Activated CD4-positive, alpha-beta memory T cell treated with anti-CD3 and anti-CD28 coated beads for 36 hours (primary cell): Measurements from ENCODE around the gene RBM18. TPM values are rescaled to one million over a fixed set of nuclear protein-coding genes. Genes with fewer than 3 reads are reported as not detected.

Source experiments
- CTCF ChIA-PET: fragments of 350-600 bp; sonication (Branson Sonifier 250); formaldehyde crosslinking; loops from one replicate; lab custom pipeline; 2021; ENCODE audit warnings: antibody characterized with exemption, inconsistent platforms; lab: Charles Lee
- POLR2A ChIA-PET: fragments of 350-600 bp; sonication (Branson Sonifier 250); formaldehyde crosslinking; loops from one replicate; lab custom pipeline; 2021; ENCODE audit warnings: antibody characterized with exemption; lab: Charles Lee
- DNase-seq: peaks from one replicate; pipeline ENCODE4 v3.0.0-alpha.2; 2020
- H3K27ac Mint-ChIP-seq: one replicate; pipeline ENCODE4 v1.8.0; 2021; ENCODE audit warnings: mixed read lengths
- H3K27me3 Mint-ChIP-seq: one replicate; pipeline ENCODE4 v1.8.0; 2021; ENCODE audit warnings: mixed read lengths
- H3K36me3 Mint-ChIP-seq: one replicate; pipeline ENCODE4 v1.8.0; 2021; ENCODE audit warnings: mixed read lengths
- H3K4me1 Mint-ChIP-seq: one replicate; pipeline ENCODE4 v1.8.0; 2021; ENCODE audit warnings: low read depth, mixed read lengths
- H3K4me3 Mint-ChIP-seq: one replicate; pipeline ENCODE4 v1.8.0; 2021; ENCODE audit warnings: mild to moderate bottlenecking, mixed read lengths
- H3K9me3 Mint-ChIP-seq: one replicate; pipeline ENCODE4 v1.8.0; 2021; ENCODE audit warnings: mixed read lengths
- intact Hi-C: fragments of 100-400 bp; cut with micrococcal nuclease; formaldehyde crosslinking; loops from one replicate; pipeline ENCODE4 v1.15.1; 2023
- total RNA-seq, 2 experiments: library from RNA; stranded (reverse); gene quantifications; one replicate each; pipeline ENCODE4 v1.2.3, GENCODE V29; 2021

Gene RBM18
- total RNA-seq: 10 to 100 TPM; 25.1 to 25.9 TPM

- intact Hi-C loops: loop anchor here (1.0 kb wide), 3 partner anchors 105 to 171 kb away; partner anchors contain the start of genes MORN5, NDUFA8 and TTLL11
- Mint-ChIP-seq H3K36me3 (peaks cover 18% of the 10 kb centered on the region), H3K27ac (peak within 1 kb of the TSS; percentile 98), H3K4me1 (peaks cover 46% of the 10 kb centered on the region), H3K4me3 (peak within 1 kb of the TSS; percentile 99), H3K27me3 (no peaks in the 10 kb centered on the region), H3K9me3 (no peaks in the 10 kb centered on the region)
- ChIA-PET POLR2A (interaction anchor here (0.7 to 2.8 kb wide), 11 partner anchors 12 to 542 kb away, joined by 3 to 11 read pairs (median 4); partner anchors contain the start of genes MORN5, NDUFA8 and TTLL11), CTCF (interaction anchor here (0.9 to 4.6 kb wide), 6 partner anchors 9 to 165 kb away, joined by 3 to 40 read pairs (median 4); no protein-coding TSS in a partner anchor)
- peak; percentile 94 for DNase-seq
Observed at GRCh38 chr9:122264360-122265148, at the start of gene RBM18, which contains the start of gene MRRF. Gene RBM18 (minus strand): TSS chr9:122264840. CDS start chr9:122261492, 3,348 bp downstream. Gene MRRF (plus strand): TSS chr9:122264882. CDS start chr9:122270892, 6,010 bp downstream.

GRCh38 chr9:122314165-122314564, 49.5 kb upstream of the RBM18 start:
- H3K9me3 Mint-ChIP-seq: no peaks in the 10 kb centered on the region
- ChIA-PET CTCF (no interaction called here), POLR2A (no interaction called here)
- H3K27ac Mint-ChIP-seq: no peak overlapping the region
- H3K4me1 Mint-ChIP-seq: no peaks in the 10 kb centered on the region
- intact Hi-C loops: no loop called here
- no peak for DNase-seq
- no peak overlapping the region for H3K4me3 Mint-ChIP-seq
- H3K27me3 Mint-ChIP-seq: no peaks in the 10 kb centered on the region
- peaks cover 29% of the 10 kb centered on the region for H3K36me3 Mint-ChIP-seq

- ChIA-PET CTCF (interaction anchor here (1.0 kb wide), 1 partner anchor 41 kb away, joined by 3 read pairs; no protein-coding TSS in a partner anchor), POLR2A (no interaction called here)
Observed at GRCh38 chr9:122309861-122310260, 45.2 kb upstream of the RBM18 start.

GRCh38 chr9:122307925-122308324, 43.3 kb upstream of the RBM18 start:
- Mint-ChIP-seq H3K4me1 (no peaks in the 10 kb centered on the region), H3K27me3 (no peaks in the 10 kb centered on the region), H3K36me3 (peaks cover 35% of the 10 kb centered on the region), H3K27ac (no peak overlapping the region), H3K4me3 (no peak overlapping the region), H3K9me3 (no peaks in the 10 kb centered on the region)
- no peak for DNase-seq
- intact Hi-C loops: no loop called here
- ChIA-PET CTCF (interaction anchor here (0.8 to 1.3 kb wide), 2 partner anchors 43 to 614 kb away, joined by 3 to 5 read pairs; no protein-coding TSS in a partner anchor), POLR2A (no interaction called here)

More at GRCh38 chr9:122309861-122310260, 45.2 kb upstream of the RBM18 start:
- H3K4me3 Mint-ChIP-seq: no peak overlapping the region
- no peaks in the 10 kb centered on the region for H3K9me3 Mint-ChIP-seq
- no peaks in the 10 kb centered on the region for H3K4me1 Mint-ChIP-seq
- intact Hi-C loops: no loop called here
- no peak overlapping the region for H3K27ac Mint-ChIP-seq
- no peaks in the 10 kb centered on the region for H3K27me3 Mint-ChIP-seq
- no peak for DNase-seq
- peaks cover 42% of the 10 kb centered on the region for H3K36me3 Mint-ChIP-seq

DNA sequence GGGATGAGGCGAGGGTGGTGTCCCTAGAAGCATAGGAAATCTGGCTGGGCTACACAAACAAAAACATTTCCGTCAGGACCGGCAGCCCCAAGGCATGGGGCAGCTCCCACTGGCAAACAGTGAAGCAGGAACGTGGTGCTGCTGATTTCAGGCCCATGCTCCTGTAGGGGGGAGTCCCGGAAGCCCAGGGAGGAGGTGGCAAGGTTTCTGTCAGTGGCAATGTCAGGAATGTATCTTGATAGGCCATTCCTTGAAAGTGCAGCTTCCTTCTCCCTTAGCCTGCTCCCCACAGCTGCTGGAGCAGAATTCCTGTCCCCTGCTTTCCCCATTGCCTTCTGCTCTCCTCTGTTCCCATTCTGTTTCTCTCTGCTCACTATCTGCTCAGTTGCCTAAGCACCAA, 42.4 kb upstream of the RBM18 start:
- intact Hi-C loops: no loop called here
- H3K9me3 Mint-ChIP-seq: no peaks in the 10 kb centered on the region
- CTCF ChIA-PET: interaction anchor here (0.8 to 1.3 kb wide), 2 partner anchors 44 to 613 kb away, joined by 3 to 5 read pairs; no protein-coding TSS in a partner anchor
- POLR2A ChIA-PET: no interaction called here
- H3K4me1 Mint-ChIP-seq: no peaks in the 10 kb centered on the region
- H3K27ac Mint-ChIP-seq: no peak overlapping the region
- no peak overlapping the region for H3K4me3 Mint-ChIP-seq
- H3K27me3 Mint-ChIP-seq: no peaks in the 10 kb centered on the region
- DNase-seq: no peak
- peaks cover 36% of the 10 kb centered on the region for H3K36me3 Mint-ChIP-seq

DNA sequence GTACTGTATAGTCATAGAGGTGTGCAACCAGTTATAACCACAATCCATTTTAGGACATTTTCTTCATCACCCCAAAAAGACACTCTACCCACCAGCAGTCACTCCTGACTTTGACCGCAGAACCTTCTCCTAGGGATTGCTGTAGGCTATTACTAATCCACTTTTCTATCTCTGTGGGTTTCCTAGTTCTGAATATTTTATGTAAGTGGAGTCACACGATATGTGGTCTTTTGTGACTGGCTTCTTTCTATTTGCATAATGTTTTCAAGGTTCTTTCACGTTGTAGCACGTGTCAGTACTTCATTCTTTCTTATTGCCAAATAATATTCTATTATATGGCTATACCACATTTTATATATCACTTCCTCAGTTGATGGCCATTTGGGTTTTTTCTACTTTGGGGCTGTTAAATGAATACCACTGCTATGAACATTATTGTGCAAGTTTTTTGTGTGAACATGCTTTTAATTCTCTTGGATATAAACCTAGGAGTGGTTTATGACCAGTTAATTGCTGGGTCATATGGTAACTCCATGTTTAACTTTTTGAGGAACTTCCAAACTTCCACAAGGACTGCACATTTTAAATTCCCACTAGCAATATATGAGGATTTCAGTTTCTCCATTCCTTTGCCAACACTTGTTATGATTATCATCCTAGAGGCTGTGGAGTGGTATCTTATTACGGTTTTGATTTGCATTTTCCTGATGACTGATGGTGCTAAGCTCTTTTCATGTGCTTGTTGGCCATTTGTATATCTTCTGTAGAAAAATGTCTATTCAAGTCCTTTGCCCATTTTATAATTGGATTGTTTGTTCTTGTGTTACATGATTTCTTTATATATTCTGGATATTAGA, 37.8 kb upstream of the RBM18 start:
- ChIA-PET CTCF (no interaction called here), POLR2A (no interaction called here)
- intact Hi-C loops: no loop called here
- no peak overlapping the region for H3K27ac Mint-ChIP-seq
- H3K4me3 Mint-ChIP-seq: no peak overlapping the region
- H3K9me3 Mint-ChIP-seq: no peaks in the 10 kb centered on the region
- DNase-seq: no peak
- no peaks in the 10 kb centered on the region for H3K4me1 Mint-ChIP-seq
- H3K27me3 Mint-ChIP-seq: no peaks in the 10 kb centered on the region
- peaks cover 33% of the 10 kb centered on the region for H3K36me3 Mint-ChIP-seq

DNA sequence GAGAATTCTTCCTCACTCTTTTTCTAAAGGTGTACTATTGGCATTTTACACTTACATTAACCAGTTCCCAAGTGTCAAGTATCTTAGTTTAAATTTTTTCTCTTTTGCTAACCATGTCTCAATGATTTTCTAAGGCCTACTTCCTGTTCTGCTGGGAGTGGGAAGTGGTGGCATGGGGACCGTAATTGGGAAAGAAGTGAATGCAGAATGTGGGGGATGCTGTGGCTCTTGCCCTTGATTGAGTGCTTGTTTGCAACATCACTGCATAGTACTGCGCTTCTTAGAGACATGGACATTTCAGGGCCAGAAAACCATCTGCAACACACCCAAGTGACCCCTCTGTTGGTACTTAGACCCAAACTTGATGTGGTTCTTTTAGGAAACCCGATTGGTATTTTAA, 32.9 kb upstream of the RBM18 start:
- no peaks in the 10 kb centered on the region for H3K9me3 Mint-ChIP-seq
- H3K4me1 Mint-ChIP-seq: no peaks in the 10 kb centered on the region
- no peaks in the 10 kb centered on the region for H3K27me3 Mint-ChIP-seq
- H3K27ac Mint-ChIP-seq: no peak overlapping the region
- no peak overlapping the region for H3K4me3 Mint-ChIP-seq
- no peak for DNase-seq
- CTCF ChIA-PET: no interaction called here
- H3K36me3 Mint-ChIP-seq: peaks cover 37% of the 10 kb centered on the region
- intact Hi-C loops: no loop called here
- POLR2A ChIA-PET: no interaction called here

- H3K36me3 Mint-ChIP-seq: peaks cover 47% of the 10 kb centered on the region
- ChIA-PET POLR2A (no interaction called here), CTCF (no interaction called here)
- no peaks in the 10 kb centered on the region for H3K27me3 Mint-ChIP-seq
- DNase-seq: no peak
- no peaks in the 10 kb centered on the region for H3K4me1 Mint-ChIP-seq
- H3K9me3 Mint-ChIP-seq: no peaks in the 10 kb centered on the region
- no peak overlapping the region for H3K4me3 Mint-ChIP-seq
- intact Hi-C loops: no loop called here
- no peak overlapping the region for H3K27ac Mint-ChIP-seq
Observed at GRCh38 chr9:122294531-122294930, 29.9 kb upstream of the RBM18 start.

GRCh38 chr9:122291458-122291857, 26.8 kb upstream of the RBM18 start:
- peaks cover 4% of the 10 kb centered on the region for H3K4me1 Mint-ChIP-seq
- intact Hi-C loops: no loop called here
- POLR2A ChIA-PET: no interaction called here
- DNase-seq: no peak
- H3K4me3 Mint-ChIP-seq: no peak overlapping the region
- H3K27me3 Mint-ChIP-seq: no peaks in the 10 kb centered on the region
- CTCF ChIA-PET: no interaction called here
- H3K36me3 Mint-ChIP-seq: peaks cover 52% of the 10 kb centered on the region
- no peak overlapping the region for H3K27ac Mint-ChIP-seq
- H3K9me3 Mint-ChIP-seq: no peaks in the 10 kb centered on the region

- Mint-ChIP-seq H3K27me3 (no peaks in the 10 kb centered on the region), H3K36me3 (peaks cover 52% of the 10 kb centered on the region), H3K4me1 (peaks cover 4% of the 10 kb centered on the region), H3K4me3 (no peak overlapping the region), H3K27ac (no peak overlapping the region), H3K9me3 (no peaks in the 10 kb centered on the region)
- DNase-seq: no peak
- ChIA-PET CTCF (interaction anchor here (1.2 to 1.8 kb wide), 2 partner anchors 16 to 188 kb away, joined by 3 to 7 read pairs; no protein-coding TSS in a partner anchor), POLR2A (no interaction called here)
- intact Hi-C loops: no loop called here
Observed at GRCh38 chr9:122287214-122287720, 22.6 kb upstream of the RBM18 start.

- Mint-ChIP-seq H3K27me3 (no peaks in the 10 kb centered on the region), H3K36me3 (peaks cover 50% of the 10 kb centered on the region), H3K9me3 (no peaks in the 10 kb centered on the region), H3K4me1 (peaks cover 4% of the 10 kb centered on the region), H3K27ac (no peak overlapping the region), H3K4me3 (no peak overlapping the region)
- intact Hi-C loops: no loop called here
- no peak for DNase-seq
- CTCF ChIA-PET: interaction anchor here (1.2 kb wide), 1 partner anchor 16 kb away, joined by 3 read pairs; no protein-coding TSS in a partner anchor
- POLR2A ChIA-PET: no interaction called here
Observed at GRCh38 chr9:122286764-122287163, 22.1 kb upstream of the RBM18 start.
